ENCODE measurements around the gene C11orf21.
A peak's percentile ranks its signal among the peaks of the same experiment; 100 is the strongest.

Gene C11orf21

DNA sequence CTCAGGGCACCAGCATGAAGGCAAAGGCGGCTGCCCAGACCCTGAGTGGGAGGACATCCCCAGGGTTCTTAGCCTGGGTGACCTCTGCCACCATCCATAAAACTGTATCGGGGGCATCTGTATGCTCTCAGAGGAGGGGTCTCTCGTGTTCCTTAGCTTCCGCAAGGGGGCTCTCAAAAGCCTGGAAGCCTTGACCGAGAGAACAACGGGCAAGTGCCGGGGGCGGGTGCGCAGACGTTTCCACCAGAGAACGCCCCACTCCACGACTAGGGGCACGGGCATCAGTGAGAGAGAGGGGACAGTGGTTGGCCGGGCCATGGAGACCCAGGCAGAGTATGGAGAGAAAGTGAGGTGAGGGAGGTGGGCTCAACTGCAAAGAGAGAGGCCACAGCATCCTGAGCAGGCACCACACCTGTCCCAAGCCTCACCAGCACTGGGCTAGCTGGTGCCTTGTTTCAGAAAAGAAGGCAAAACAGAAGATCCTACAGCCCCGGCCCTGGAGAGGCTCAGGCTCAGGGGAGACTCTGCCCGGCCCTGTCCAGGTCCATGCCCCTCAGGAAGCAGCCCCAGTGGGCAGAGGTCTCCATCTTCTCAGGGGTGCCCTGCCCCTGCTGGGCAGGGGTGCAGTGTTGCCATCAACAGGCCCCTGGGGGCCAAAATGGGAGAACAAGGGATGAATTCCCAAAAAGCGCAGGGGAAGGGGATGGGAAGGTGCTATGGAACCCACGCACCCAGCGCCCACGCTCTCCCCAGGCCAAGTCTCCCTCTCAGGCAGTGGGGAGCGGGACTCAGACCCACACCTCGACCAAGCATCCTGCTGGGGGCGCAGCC, 6.0 kb upstream of the C11orf21 start:
- no peak for DNase-seq

DNA sequence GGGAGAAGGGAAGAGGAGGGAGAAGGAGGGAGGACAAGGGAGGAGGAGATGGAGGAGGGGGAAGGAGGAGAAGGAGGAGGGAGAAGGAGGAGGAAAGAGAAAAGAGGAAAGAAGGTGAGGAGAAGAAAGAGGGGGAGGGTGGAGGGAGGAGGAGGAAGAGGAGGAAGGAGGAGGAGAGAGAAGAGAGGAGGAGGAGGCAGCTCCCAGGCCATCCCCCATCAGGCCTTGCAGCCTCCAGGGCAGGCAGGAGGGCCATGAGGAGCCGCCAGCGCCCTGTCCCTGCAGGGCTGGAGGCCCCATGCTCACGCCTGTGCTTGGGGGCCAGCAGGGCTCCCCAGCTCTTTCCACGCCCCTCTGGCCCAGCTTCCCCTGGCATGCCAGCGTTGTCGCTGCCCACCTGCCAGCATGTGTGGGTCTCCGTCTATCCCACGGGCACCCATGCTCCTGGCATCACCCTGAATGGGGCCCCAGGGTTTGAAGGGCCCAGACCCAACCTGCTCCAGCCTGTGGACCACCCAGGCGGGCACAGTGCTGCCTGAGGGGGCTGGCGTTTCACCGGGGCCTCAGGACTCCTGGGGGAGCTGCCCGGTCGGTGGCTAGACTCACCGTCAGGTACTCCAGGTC, 5.3 kb upstream of the C11orf21 start:
- DNase-seq: no peak

GRCh38 chr11:2306452-2306823, 4.7 kb upstream of the C11orf21 start:
- no peak for DNase-seq

DNA sequence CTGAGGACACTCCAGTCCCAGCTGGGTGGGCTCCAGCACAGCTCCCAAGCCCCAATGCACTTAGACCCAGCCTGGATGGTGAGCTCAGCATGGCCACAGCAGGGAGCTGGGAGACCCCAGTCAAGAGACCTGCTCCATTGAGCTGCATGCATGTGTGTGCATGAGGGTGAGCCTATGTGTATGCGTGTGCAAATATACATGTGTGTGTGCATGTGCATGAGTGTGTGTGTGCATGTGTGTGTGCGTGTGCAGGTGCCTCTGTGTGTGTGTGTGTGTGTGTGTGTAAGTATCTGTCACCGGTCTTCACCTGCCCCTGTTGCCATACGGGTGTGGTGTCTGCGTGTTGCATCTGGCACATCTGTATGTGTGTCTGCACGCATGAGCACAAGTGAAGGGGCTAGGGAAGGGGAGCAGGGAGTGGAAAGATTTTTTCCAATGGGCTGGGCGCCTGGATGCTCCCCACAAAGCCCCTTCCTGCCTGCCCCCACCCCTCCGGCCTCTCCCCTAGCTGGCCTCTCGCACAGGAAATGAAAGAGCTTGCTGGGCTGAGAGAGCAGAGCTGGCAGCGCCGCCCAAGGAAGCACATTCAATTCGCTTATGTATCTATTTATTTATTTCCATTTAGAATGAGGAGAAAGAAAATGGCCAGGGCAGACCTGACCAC, 4.2 kb upstream of the C11orf21 start:
- peak; percentile 17 for DNase-seq

DNA sequence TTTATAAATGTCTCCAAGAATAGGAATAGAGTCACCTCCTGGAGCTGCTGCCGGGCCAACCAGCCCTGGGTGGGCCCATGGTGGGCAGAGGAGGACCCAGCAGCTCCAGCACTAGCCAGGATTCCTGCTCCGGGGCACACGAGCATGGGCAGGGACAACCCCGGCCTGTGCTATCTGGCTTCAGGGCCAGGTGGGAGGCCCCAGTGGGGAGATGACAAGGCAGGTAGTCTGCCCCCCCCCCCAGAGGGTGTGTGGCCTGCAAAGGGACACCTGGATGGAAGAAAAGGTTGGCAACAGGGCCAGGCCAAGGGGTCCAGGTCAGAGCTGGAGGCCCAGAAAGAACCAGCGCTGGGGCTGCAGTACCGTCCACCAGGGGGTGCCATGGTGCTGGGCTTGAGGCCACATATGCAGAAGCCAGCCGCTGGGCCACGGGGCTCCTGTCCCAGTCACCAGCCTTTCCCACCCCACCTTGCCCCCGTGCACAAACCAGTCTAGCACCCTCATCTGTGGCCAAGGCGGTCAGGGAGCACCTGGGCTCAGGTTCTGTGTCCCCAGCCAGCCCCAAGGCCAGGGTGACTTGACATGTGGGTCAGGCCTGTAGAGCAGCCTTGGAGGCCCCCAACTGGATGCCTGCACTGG, 3.5 kb upstream of the C11orf21 start:
- DNase-seq: peak; percentile 79

GRCh38 chr11:2304506-2305139, 2.9 kb upstream of the C11orf21 start:
- no peak for DNase-seq

DNA sequence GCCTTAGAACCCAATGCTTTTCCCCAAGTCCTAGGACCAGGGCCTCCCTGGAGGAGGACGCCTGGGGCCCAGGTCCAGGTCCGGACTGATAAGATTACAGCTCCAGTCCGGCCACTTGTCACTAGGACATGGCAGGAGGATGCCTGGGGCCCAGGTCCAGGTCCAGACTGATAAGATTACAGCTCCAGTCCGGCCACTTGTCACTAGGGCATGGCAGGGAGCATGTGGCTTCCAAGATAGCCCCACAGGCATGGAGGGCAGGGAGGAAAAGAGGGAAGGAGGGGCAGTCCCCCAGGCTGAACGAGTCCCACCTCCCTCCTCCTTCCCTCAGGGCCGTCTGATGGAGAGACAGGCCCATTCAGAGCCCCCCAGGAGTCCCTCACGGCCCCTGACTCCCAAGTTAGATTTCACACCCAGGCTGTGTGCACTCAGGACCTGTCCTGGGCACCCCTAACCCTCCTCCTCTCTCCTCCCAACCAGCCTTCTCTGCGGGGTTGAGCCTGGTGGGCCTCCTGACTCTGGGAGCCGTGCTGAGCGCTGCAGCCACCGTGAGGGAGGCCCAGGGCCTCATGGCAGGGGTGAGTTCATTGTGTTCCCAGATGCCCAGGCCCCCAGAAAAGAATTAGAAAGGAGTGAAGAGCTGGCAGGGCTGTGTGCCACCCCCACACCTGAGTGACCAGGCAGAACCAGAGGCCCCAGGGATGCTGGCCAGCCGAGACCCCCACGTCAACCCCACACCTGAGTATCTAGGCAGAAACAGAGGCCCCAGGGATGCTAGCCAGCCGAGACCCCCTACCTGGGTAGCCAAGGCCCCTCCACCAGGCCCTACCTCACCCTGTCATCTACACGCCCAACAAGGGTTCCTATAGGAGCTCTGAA, 2.1 kb upstream of the C11orf21 start:
- DNase-seq: no peak

DNA sequence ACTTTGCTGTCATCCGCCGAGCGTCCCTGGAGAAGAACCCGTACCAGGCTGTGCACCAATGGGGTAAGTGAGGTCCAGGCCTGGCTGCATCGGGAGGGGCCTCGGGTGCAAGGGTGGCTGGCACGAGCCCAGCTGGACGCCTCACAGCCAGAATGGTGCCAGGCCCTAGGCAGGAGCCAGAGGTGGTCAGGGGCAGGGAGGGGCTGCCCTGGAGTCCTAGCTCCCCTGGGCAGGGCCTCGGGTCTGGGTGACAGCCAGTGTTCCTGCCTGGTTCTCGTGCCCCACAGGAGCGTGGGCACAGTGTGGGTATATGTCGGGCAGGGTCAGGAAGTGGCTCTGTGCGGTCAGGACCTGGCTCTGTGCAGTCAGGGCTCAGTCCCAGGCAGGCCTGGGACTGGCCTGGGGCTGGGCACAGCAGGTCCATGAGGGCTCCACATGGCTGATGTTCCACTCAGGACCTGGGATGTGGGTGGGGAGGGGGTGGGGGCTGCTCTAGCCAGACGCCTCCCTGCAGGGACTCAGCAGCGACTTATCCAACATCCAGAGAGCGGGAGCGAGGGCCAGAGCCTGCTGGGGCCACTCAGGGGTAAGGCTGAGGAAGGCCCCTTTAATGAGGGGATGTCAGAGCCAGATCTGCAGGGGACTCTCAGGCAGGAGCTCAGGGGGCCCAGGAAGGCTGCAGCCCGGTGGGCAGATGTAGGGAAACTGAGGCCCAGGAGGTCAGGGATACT, 1.3 kb upstream of the C11orf21 start:
- DNase-seq: no peak

DNA sequence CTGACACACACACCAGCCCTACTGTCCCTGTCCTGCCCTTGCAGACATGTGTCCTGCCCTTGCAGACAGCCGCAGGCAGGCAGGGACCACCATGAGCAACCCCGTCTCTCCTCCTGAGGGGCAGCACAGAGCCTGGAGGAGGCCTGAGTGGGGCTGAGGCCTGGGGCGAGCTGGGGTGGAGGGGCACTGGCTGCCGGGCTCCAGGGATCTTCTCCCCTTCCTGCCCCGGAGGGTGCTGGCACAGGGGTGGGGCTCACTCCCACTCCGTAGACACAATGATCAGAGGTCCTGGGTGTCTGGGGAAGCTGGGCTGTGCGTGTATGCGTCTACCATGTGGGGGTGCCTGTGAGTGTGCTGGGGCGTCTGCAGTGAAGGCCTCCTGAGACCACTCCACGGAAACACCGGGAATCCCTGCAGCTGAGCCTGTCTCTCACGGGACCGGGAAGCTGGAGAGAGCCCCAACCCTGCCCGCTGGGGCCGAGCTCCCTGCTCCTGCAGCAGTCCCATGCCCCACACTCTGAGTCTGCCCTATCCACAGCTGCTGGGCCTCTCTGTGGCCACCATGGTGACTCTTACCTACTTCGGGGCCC, 683 bp upstream of the C11orf21 start:
- DNase-seq: no peak

GRCh38 chr11:2300936-2301630, 635 bp downstream of the C11orf21 start:
- DNase-seq: peak; percentile 24

GRCh38 chr11:2300290-2300935, 1.3 kb downstream of the C11orf21 start:
- peak; percentile 23 for DNase-seq

GRCh38 chr11:2299773-2300172, 1.9 kb downstream of the C11orf21 start:
- no peak for DNase-seq

DNA sequence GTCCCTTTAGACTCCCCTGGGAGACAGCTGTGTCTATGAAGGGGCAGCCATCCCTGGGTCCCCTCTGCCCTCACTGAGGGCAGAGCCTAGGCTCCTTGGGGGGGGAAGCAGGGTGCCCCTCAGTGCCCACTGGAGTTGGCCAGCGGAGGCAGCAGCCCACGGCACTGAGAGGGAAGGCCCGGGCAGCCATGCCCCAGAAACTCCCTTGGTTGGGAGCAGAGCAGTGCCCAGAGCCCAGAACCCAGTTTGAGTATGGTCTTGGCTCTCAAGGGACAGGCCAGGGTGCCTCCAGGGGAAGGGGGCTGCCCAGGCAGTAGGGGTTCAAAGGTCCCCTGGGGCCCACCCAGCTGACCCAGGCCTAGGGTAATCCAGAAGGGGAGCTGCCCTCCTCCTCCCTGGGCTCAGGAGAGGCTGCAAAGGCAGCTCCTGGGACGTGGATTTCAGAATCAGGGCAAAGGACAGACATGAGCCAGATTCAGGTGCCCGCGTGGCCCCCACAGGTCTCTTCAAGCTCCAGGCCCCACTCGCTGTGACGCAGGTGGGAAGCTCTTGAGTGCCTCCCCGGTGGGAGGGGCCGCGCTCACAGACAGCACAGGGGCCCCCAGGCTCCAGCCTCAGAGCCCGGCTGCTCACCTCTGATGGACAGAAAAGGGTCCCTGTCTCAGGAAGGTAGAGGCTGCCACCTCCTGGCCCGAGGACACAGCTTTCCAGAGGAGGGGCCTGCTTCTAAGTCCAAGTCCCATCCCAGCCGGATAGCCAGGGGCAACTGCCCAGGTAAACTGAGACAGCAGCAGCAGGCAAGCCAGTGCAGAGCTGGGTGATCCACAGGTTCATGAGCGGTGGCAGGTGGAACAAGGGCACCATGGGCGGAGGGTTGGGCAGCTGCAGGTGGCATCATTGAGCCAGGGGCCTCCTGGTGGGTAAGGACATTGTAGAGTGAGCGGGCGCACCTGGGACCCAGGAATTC, 2.6 kb downstream of the C11orf21 start:
- no peak for DNase-seq

GRCh38 chr11:2298131-2298794, 3.5 kb downstream of the C11orf21 start:
- no peak for DNase-seq

DNA sequence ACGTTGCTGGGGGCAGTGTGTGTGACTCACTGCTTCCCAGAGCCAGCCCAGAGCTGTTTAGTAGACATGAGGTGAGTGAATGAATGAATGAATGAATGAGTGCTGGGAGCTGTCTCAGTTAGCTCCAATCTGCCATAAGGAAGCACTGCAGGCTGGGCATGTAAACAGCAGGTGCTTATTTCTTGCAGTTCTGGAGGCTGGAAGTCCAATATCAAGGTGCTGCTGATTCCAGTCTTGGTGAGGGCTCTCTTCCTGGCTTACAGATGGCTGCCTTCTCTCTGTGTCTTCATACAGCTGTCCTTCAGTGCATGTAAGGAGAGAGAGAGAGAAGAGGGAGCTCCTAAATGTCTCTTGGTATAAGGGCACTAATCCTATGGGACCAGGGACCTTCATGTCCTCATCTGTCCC, 4.1 kb downstream of the C11orf21 start:
- DNase-seq: no peak

DNA sequence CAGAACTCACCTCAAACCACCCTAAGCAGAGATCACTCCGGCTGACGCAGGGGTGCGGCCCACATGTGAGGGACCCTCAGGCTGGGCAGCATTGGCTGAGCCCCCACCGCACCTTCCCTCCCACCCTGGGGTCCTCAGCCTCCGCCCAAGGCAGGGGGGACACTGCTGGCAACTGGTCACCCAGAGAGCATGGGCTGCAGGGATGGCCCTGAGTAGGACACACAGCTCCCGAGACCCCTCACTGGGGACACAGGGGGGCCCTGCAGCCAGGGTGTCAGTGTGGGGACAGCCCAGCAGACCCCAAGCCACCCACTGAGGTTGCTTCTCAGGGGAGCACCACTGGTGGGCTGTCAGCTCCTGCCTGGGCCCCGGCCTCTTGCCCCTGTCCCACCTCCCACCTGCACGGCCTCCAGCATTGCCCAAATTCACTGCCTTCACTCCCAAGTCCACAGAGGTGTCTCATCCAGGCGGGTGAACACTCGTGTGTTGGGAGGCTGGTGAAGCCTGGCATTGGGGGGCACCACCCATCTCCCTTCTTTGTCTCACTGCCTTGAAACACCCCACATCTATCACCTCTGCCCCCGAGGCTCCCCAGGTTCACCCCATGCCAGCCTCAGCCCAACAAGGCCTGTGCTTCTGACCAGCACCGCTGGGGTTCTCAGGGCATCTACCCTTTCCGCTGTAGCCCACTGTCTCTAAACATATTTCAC, 4.7 kb downstream of the C11orf21 start:
- DNase-seq: no peak
